ENCODE measurements around the gene SETD2.

SETD2 gene

GRCh38 chr3:47004369-47005211, 159.3 kb downstream of the SETD2 start:
- no peak overlapping the region for H3K4me3 ChIP-seq (ENCODE audit: low read depth, low read length)
- DNase-seq: no peak
- H3K27ac ChIP-seq: no peak overlapping the region
- no peak for TF ChIP-seq CTCF (IDR thresholded peaks at IDR 0.05; ENCODE audit: low read depth, low read length, missing control alignments)
- peaks cover 11% of the 10 kb centered on the region for H3K36me3 ChIP-seq (replicated peaks)
- in situ Hi-C loops (cut with HindIII; ENCODE audit: low pct_ligation_motif_present, low sequenced_read_pairs): no loop called here
- H3K27me3 ChIP-seq (replicated peaks): no peaks in the 10 kb centered on the region

- TF ChIP-seq CTCF (IDR thresholded peaks at IDR 0.05; ENCODE audit: low read depth, low read length, missing control alignments): no peak
- Histone ChIP-seq H3K27me3 (replicated peaks) (no peaks in the 10 kb centered on the region), H3K27ac (no peak overlapping the region), H3K4me3 (ENCODE audit: low read depth, low read length) (no peak overlapping the region), H3K36me3 (replicated peaks) (peaks cover 11% of the 10 kb centered on the region)
- in situ Hi-C loops (cut with HindIII; ENCODE audit: low pct_ligation_motif_present, low sequenced_read_pairs): no loop called here
- DNase-seq: no peak
These were observed 160.2 kb downstream of the SETD2 start for GRCh38 chr3:47003461-47004368.

GRCh38 chr3:47003056-47003410, 160.9 kb downstream of the SETD2 start:
- DNase-seq: no peak
- in situ Hi-C loops (cut with HindIII; ENCODE audit: low pct_ligation_motif_present, low sequenced_read_pairs): no loop called here
- no peak overlapping the region for H3K27ac ChIP-seq
- H3K4me3 ChIP-seq (ENCODE audit: low read depth, low read length): no peak overlapping the region
- no peak for TF ChIP-seq CTCF (IDR thresholded peaks at IDR 0.05; ENCODE audit: low read depth, low read length, missing control alignments)
- no peaks in the 10 kb centered on the region for H3K27me3 ChIP-seq (replicated peaks)
- H3K36me3 ChIP-seq (replicated peaks): peaks cover 11% of the 10 kb centered on the region

GRCh38 chr3:47002171-47003055, 161.5 kb downstream of the SETD2 start:
- H3K36me3 ChIP-seq (replicated peaks): peaks cover 11% of the 10 kb centered on the region
- no peaks in the 10 kb centered on the region for H3K27me3 ChIP-seq (replicated peaks)
- H3K27ac ChIP-seq: no peak overlapping the region
- H3K4me3 ChIP-seq (ENCODE audit: low read depth, low read length): no peak overlapping the region
- peak; percentile 24 for TF ChIP-seq CTCF (IDR thresholded peaks at IDR 0.05; ENCODE audit: low read depth, low read length, missing control alignments)
- DNase-seq: no peak
- in situ Hi-C loops (cut with HindIII; ENCODE audit: low pct_ligation_motif_present, low sequenced_read_pairs): no loop called here

- peaks cover 11% of the 10 kb centered on the region for H3K36me3 ChIP-seq (replicated peaks)
- no peak for TF ChIP-seq CTCF (IDR thresholded peaks at IDR 0.05; ENCODE audit: low read depth, low read length, missing control alignments)
- in situ Hi-C loops (cut with HindIII; ENCODE audit: low pct_ligation_motif_present, low sequenced_read_pairs): no loop called here
- no peak overlapping the region for H3K27ac ChIP-seq
- H3K4me3 ChIP-seq (ENCODE audit: low read depth, low read length): no peak overlapping the region
- no peaks in the 10 kb centered on the region for H3K27me3 ChIP-seq (replicated peaks)
- no peak for DNase-seq
These were observed 162.2 kb downstream of the SETD2 start for GRCh38 chr3:47001731-47002170.
